T-helper 2 cell (primary cell): ENCODE measurements around the gene CCDC192.
"Not testable (repeated sequence)": the region's sequence is repeated elsewhere in the genome, so short reads cannot be mapped to it uniquely, and the experiment has no call there.

Experiments used
- DNase-seq, 5 experiments: peaks; one replicate each; pipeline versions ENCODE4 v3.0.0 to v3.0.0-alpha.2; 2012 to 2022

CCDC192 gene

GRCh38 chr5:127769386-127769785 is 66.2 kb downstream of the CCDC192 start:
- no peak for DNase-seq

GRCh38 chr5:127770272-127770671 is 67.1 kb downstream of the CCDC192 start:
- DNase-seq, result no peak

- no peak for DNase-seq
Measured at GRCh38 chr5:127772531-127772930, 69.3 kb downstream of the CCDC192 start.

GRCh38 chr5:127774221-127774620 is 71.0 kb downstream of the CCDC192 start:
- no peak for DNase-seq

GRCh38 chr5:127776477-127776876 is 73.3 kb downstream of the CCDC192 start:
- no peak for DNase-seq

- no peak for DNase-seq
Measured at GRCh38 chr5:127777957-127778356, 74.8 kb downstream of the CCDC192 start.

GRCh38 chr5:127782450-127782849 is 79.3 kb downstream of the CCDC192 start:
- not testable (repeated sequence) for DNase-seq

GRCh38 chr5:127785098-127785927 is 82.1 kb downstream of the CCDC192 start:
- peak in 2 of 5 experiments; percentile 69 to 83 for DNase-seq

GRCh38 chr5:127791439-127791838 is 88.2 kb downstream of the CCDC192 start:
- DNase-seq, result no peak

- DNase-seq, result not testable (repeated sequence)
Measured at GRCh38 chr5:127791908-127792307, 88.7 kb downstream of the CCDC192 start.

GRCh38 chr5:127793052-127793451 is 89.9 kb downstream of the CCDC192 start:
- no peak for DNase-seq

GRCh38 chr5:127793879-127794278 is 90.7 kb downstream of the CCDC192 start:
- no peak for DNase-seq

- no peak for DNase-seq
Measured at GRCh38 chr5:127796211-127796610, 93.0 kb downstream of the CCDC192 start.

GRCh38 chr5:127799293-127799905 is 96.2 kb downstream of the CCDC192 start:
- DNase-seq, result no peak

GRCh38 chr5:127801751-127802476 is 98.7 kb downstream of the CCDC192 start:
- DNase-seq, result no peak

- DNase-seq, result no peak
Measured at GRCh38 chr5:127802477-127802865, 99.3 kb downstream of the CCDC192 start.

- no peak for DNase-seq
Measured at GRCh38 chr5:127804886-127805426, 101.8 kb downstream of the CCDC192 start.

GRCh38 chr5:127805448-127805847 is 102.3 kb downstream of the CCDC192 start:
- DNase-seq, result no peak

GRCh38 chr5:127806776-127807175 is 103.6 kb downstream of the CCDC192 start:
- DNase-seq, result no peak

- DNase-seq, result no peak
Measured at GRCh38 chr5:127809533-127809932, 106.3 kb downstream of the CCDC192 start.

- no peak for DNase-seq
Measured at GRCh38 chr5:127810017-127810416, 106.8 kb downstream of the CCDC192 start.

- DNase-seq, result no peak
Measured at GRCh38 chr5:127810707-127811490, 107.7 kb downstream of the CCDC192 start.
